HepG2 (cell line): Measurements from ENCODE around the gene BBS12. TPM values are rescaled to one million over a fixed set of nuclear protein-coding genes. Genes with fewer than 3 reads are reported as not detected.

Experiments used
- ATAC-seq: fragments of 200-7000 bp; cut with Tn5 transposase; 3 replicates; pipeline ENCODE4 v1.9.1; 2020; ENCODE audit warnings: mild to moderate bottlenecking, moderate library complexity
- BruUV-seq: library from RNA; stranded (reverse); fragments of 400-500 nt; replicated peaks from 2 replicates; lab custom pipeline; 2021; lab: Mats Ljungman, UMichigan
- CTCF ChIA-PET: fragments of 300-600 bp; formaldehyde crosslinking; extraction: SDS; loops from one replicate; lab custom pipeline; 2021; ENCODE audit warnings: low total read pairs, inconsistent platforms, low intra/inter-chr PET ratio; lab: Yijun Ruan, JAX
- POLR2A ChIA-PET: fragments of 350-600 bp; sonication (Branson Sonifier 250); formaldehyde crosslinking; loops from one replicate; lab custom pipeline; 2020; ENCODE audit warnings: antibody characterized with exemption, inconsistent platforms; lab: Yijun Ruan, JAX
- DNase-seq: peaks from one replicate; pipeline ENCODE4 v3.0.0-alpha.2; 2015; ENCODE audit warnings: low spot score
- FAIRE-seq: peaks from 3 replicates; lab custom pipeline; 2011; peaks lifted over from hg19 to GRCh38; lab: Jason Lieb, UNC
- H2AFZ ChIP-seq: one replicate; pipeline ENCODE4 v1.6.1; 2011; ENCODE audit warnings: low read length, inconsistent platforms
- H3K27ac ChIP-seq: fragments of 300-600 bp; 3 replicates; pipeline ENCODE4 v1.8.0; 2011; ENCODE audit warnings: mixed run types, mild to moderate bottlenecking, mixed read lengths, low read length, inconsistent platforms; ENCODE audit not compliant: insufficient read depth; ENCODE audit errors: extremely low read length
- H3K27me3 ChIP-seq, 2 experiments: fragments of 200-600 bp in 1 of 2; 2 replicates in 1 of 2; 3 replicates in 1 of 2; pipeline versions ENCODE4 v1.6.0 to v1.8.0; 2011; ENCODE audit warnings: low read length in 2 of 2, mild to moderate bottlenecking in 2 of 2, moderate library complexity in 2 of 2, inconsistent platforms in 1 of 2; ENCODE audit not compliant: insufficient read depth in 2 of 2, control insufficient read depth in 1 of 2
- H3K36me3 ChIP-seq, 2 experiments: fragments of 200-600 bp in 1 of 2; replicated peaks in 1 of 2; 2 replicates in 1 of 2; 3 replicates in 1 of 2; pipeline versions ENCODE4 v1.5.1 to v1.8.0; 2011; ENCODE audit warnings: low read length in 2 of 2, inconsistent platforms in 1 of 2; ENCODE audit not compliant: insufficient read depth in 2 of 2, control insufficient read depth in 1 of 2
- H3K4me1 ChIP-seq: 2 replicates; pipeline ENCODE4 v1.5.1; 2012; ENCODE audit warnings: low read length, inconsistent platforms; ENCODE audit not compliant: insufficient read depth
- H3K4me2 ChIP-seq: 2 replicates; pipeline ENCODE4 v1.6.0; 2011; ENCODE audit warnings: low read depth, low read length, inconsistent platforms
- H3K4me3 ChIP-seq, 3 experiments: fragments of 200-600 bp in 1 of 3; sonication (generic), shearing (Covaris generic) in 1 of 3; replicated peaks in 1 of 3; 2 replicates each; pipeline ENCODE4 v1.5.1; 2011 to 2016; ENCODE audit warnings: low read length in 3 of 3, inconsistent platforms in 2 of 3, low read depth in 2 of 3, mild to moderate bottlenecking in 2 of 3, control low read depth in 1 of 3, mixed read lengths in 1 of 3; ENCODE audit not compliant: insufficient read depth in 1 of 3
- H3K79me2 ChIP-seq: one replicate; pipeline ENCODE4 v1.6.1; 2011; ENCODE audit warnings: low read length, inconsistent platforms; ENCODE audit not compliant: insufficient read depth
- H3K9ac ChIP-seq: 2 replicates; pipeline ENCODE4 v1.6.0; 2011; ENCODE audit warnings: mild to moderate bottlenecking, low read depth, low read length, inconsistent platforms; ENCODE audit not compliant: insufficient read depth
- H3K9me3 ChIP-seq: 2 replicates; pipeline ENCODE4 v1.5.1; 2012; ENCODE audit warnings: mild to moderate bottlenecking, low read length
- H4K20me1 ChIP-seq: 2 replicates; pipeline ENCODE4 v1.6.0; 2011; ENCODE audit warnings: inconsistent platforms, mild to moderate bottlenecking, low read length, moderate library complexity; ENCODE audit not compliant: insufficient read depth
- ELF3 ChIP-seq: IDR thresholded peaks from 2 replicates; pipeline ENCODE4 v1.6.1; 2016; ENCODE audit warnings: missing genetic modification reagents, missing compliant biosample characterization
- HES4 ChIP-seq: sonication (generic); formaldehyde crosslinking; IDR thresholded peaks from 2 replicates; pipeline ENCODE4 v1.9.0; 2021; ENCODE audit warnings: mild to moderate bottlenecking, missing genetic modification reagents, borderline replicate concordance
- HMGXB4 ChIP-seq, 2 experiments: sonication (generic) in 1 of 2; formaldehyde crosslinking in 1 of 2; IDR thresholded peaks; 2 replicates each; pipeline versions ENCODE4 v1.4.0 to v1.6.1; 2018 to 2020; ENCODE audit warnings: missing genetic modification reagents in 2 of 2, borderline replicate concordance in 1 of 2, low read depth in 1 of 2, mild to moderate bottlenecking in 1 of 2, missing biosample characterization in 1 of 2
- HOMEZ ChIP-seq: IDR thresholded peaks from 2 replicates; pipeline ENCODE4 v1.6.1; 2016; ENCODE audit warnings: low read depth
- MATR3 ChIP-seq: sonication (generic); formaldehyde crosslinking; IDR thresholded peaks from 2 replicates; pipeline ENCODE4 v1.4.0; 2020; ENCODE audit warnings: missing genetic modification reagents
- NCOA1 ChIP-seq: sonication (generic); formaldehyde crosslinking; IDR thresholded peaks from 2 replicates; pipeline ENCODE4 v1.9.0; 2021; ENCODE audit warnings: missing genetic modification reagents
- NONO ChIP-seq, 2 experiments: fragments of 450-650 bp in 1 of 2; sonication (generic) in 1 of 2; formaldehyde crosslinking in 1 of 2; IDR thresholded peaks in 1 of 2; conservative IDR thresholded peaks in 1 of 2; 2 replicates each; pipeline versions ENCODE4 v1.6.1 to v1.8.0; 2017 to 2022; ENCODE audit warnings: mild to moderate bottlenecking in 1 of 2, missing genetic modification reagents in 1 of 2, moderate library complexity in 1 of 2
- TCF7 ChIP-seq: sonication (generic); IDR thresholded peaks from 2 replicates; pipeline ENCODE4 v1.6.1; 2016; ENCODE audit warnings: antibody characterized with exemption, low read depth
- ZBTB43 ChIP-seq: sonication (generic); formaldehyde crosslinking; conservative IDR thresholded peaks from 2 replicates; pipeline ENCODE4 v1.4.0; 2020; ENCODE audit warnings: missing genetic modification reagents
- WGBS: methylation state at CpG from one replicate; pipeline ENCODE4 v1.1.6; 2017; ENCODE audit warnings: low lambda C conversion rate; 5-methylcytosine and 5-hydroxymethylcytosine counted together
- in situ Hi-C: cut with HindIII; loops from 2 replicates; pipeline ENCODE4 v1.10.0; 2017; ENCODE audit warnings: low pct_unique_long_range_greater_than_20kb; ENCODE audit not compliant: extremely low pct_ligation_motif_present
- intact Hi-C: fragments of 100-400 bp; cut with micrococcal nuclease; formaldehyde crosslinking; loops from one replicate; pipeline ENCODE4 v1.10.0; 2022; ENCODE audit not compliant: unreplicated experiment
- polyA plus RNA-seq, 8 experiments: library from polyadenylated mRNA; depleted of rRNA in 3 of 8; stranded (reverse) in 7 of 8; unstranded in 1 of 8; fragments of >200 nt; fragmentation: Illumina TruSeq in 4 of 8; extraction: Trizol in 4 of 8; gene quantifications; 2 replicates each; pipeline versions ENCODE4 v1.2.1 to v1.2.3, GENCODE V29; 2011 to 2016; ENCODE audit warnings: low read depth in 4 of 8, missing spikeins in 1 of 8, mixed read lengths in 1 of 8; ENCODE audit not compliant: insufficient read depth in 1 of 8
- total RNA-seq, 5 experiments: library from RNA; depleted of rRNA; stranded (reverse); fragments of >200 nt; fragmentation: Illumina TruSeq; extraction: Trizol; gene quantifications; 2 replicates each; pipeline ENCODE4 v1.2.3, GENCODE V29; 2016; ENCODE audit warnings: low read depth in 1 of 5
- TF ChIP-seq, protein P1 (sequence below): sonication (generic); formaldehyde crosslinking; IDR thresholded peaks from 2 replicates; pipeline ENCODE4 v1.4.0; 2020; ENCODE audit warnings: missing genetic modification reagents

Gene BBS12
- total and polyA plus RNA-seq, 2 of the 13 experiments (the other 11 are each of a cell fraction or from before 2014, with no cell fraction given) = 0.32 to 1.7 TPM

DNA sequence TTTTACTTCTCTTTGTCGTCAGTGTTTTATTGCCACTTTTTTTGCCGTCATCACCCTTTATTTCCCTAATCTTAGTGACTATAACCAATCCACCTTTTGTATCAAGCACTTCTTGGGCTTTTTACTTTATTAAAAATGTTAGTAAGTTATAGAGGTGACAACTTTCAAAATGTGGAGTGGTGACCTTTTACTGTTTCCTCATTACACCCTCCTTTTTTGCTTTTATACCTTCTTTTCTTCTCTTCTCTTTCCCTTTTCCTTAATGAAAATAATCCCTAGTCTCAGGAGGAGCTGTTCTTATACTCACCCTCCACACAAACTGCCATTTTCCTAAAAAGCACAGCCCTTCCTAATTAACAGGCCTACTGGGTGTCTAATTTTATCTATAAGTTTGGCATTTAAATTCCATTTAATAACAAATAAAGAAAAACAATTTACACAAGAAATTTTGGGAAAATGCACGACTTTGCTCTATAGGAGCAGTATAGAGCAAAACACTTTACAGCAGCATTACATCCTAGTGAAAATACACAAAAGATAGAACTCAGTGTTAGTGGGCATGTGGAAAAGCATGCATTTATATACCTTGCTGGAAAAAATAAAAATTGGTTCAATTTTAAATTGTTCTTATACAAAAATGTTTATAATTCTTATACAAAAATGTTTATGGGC is 27.3 kb downstream of the BBS12 start:
- Histone ChIP-seq H2AFZ (no peak overlapping the region), H3K79me2 (no peaks in the 10 kb centered on the region), H3K9ac (no peak overlapping the region), H3K27ac (no peak overlapping the region), H3K36me3 (no peaks in the 10 kb centered on the region), H3K9me3 (no peaks in the 10 kb centered on the region)
- DNase-seq = no peak
- no TSS peak for BruUV-seq
- CTCF ChIA-PET = interaction anchor here (3.2 kb wide), 1 partner anchor 154 kb away, joined by 29 read pairs; no protein-coding TSS in a partner anchor
- no peak for FAIRE-seq
- WGBS = 51% methylated on average over 3 of the region's 3 CpGs
- TF ChIP-seq, protein P1, sequence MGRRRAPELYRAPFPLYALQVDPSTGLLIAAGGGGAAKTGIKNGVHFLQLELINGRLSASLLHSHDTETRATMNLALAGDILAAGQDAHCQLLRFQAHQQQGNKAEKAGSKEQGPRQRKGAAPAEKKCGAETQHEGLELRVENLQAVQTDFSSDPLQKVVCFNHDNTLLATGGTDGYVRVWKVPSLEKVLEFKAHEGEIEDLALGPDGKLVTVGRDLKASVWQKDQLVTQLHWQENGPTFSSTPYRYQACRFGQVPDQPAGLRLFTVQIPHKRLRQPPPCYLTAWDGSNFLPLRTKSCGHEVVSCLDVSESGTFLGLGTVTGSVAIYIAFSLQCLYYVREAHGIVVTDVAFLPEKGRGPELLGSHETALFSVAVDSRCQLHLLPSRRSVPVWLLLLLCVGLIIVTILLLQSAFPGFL (CRISPR knock-in tag) = no peak
- TF ChIP-seq MATR3 (CRISPR knock-in tag) = no peak
- TF ChIP-seq HES4 (CRISPR knock-in tag) = no peak
- TF ChIP-seq, all 625 proteins: peak for 0
- Histone ChIP-seq H3K4me2 (no peak overlapping the region), H3K4me1 (peaks cover 27% of the 10 kb centered on the region), H3K27me3 (no peaks in the 10 kb centered on the region), H3K4me3 (no peak overlapping the region), H4K20me1 (no peaks in the 10 kb centered on the region)
- POLR2A ChIA-PET = no interaction called here
- no peak for ATAC-seq
- in situ Hi-C loops (loop anchor here (5.0 to 25.0 kb wide), 2 partner anchors 163 to 1353 kb away; partner anchors contain the start of gene NUDT6), intact Hi-C loops (loop anchor here (5.0 to 10.0 kb wide), 2 partner anchors 305 to 1503 kb away; no protein-coding TSS in a partner anchor)

- Histone ChIP-seq H3K27ac (no peak overlapping the region), H3K36me3 (no peaks in the 10 kb centered on the region), H2AFZ (no peak overlapping the region), H3K4me2 (no peak overlapping the region), H3K4me3 (no peak overlapping the region), H3K9me3 (no peaks in the 10 kb centered on the region), H3K9ac (no peak overlapping the region), H3K79me2 (no peaks in the 10 kb centered on the region), H3K4me1 (peaks cover 55% of the 10 kb centered on the region), H3K27me3 (no peaks in the 10 kb centered on the region), H4K20me1 (no peaks in the 10 kb centered on the region)
- intact Hi-C loops = loop anchor here (10.0 kb wide), 1 partner anchor 302 kb away; no protein-coding TSS in a partner anchor
- no TSS peak for BruUV-seq
- in situ Hi-C loops = loop anchor here (25.0 kb wide), 1 partner anchor 1350 kb away; no protein-coding TSS in a partner anchor
- no peak for ATAC-seq
- peak; percentile 18 for DNase-seq
- no peak for FAIRE-seq
- WGBS = 12% methylated on average over 2 of the region's 2 CpGs
- ChIA-PET POLR2A (no interaction called here), CTCF (no interaction called here)
- peak; percentile 77; the same call in 1 of the 2 replicates for TF ChIP-seq HOMEZ (CRISPR knock-in tag)
- TF ChIP-seq ELF3 (CRISPR knock-in tag) = peak; percentile 60; the same call in 1 of the 2 replicates
- 0 out of 2 replicates have a peak, but pooled peaks have one; percentile 37 for TF ChIP-seq ZBTB43 (CRISPR knock-in tag)
- TF ChIP-seq TCF7 = peak; percentile 26; the same call in 1 of the 2 replicates
- no peak for TF ChIP-seq NCOA1
- no peak for TF ChIP-seq HMGXB4 (CRISPR knock-in tag; IDR thresholded peaks at IDR 0.05; ENCODE audit: borderline replicate concordance in 1 of 2, low read depth in 1 of 2)
- no peak for TF ChIP-seq NONO (IDR thresholded peaks at IDR 0.05)
- TF ChIP-seq NONO (CRISPR knock-in tag; conservative IDR thresholded peaks at IDR 0.05) = no peak
These were observed 30.0 kb downstream of the BBS12 start for GRCh38 chr4:122762520-122762919.
